ENCODE data around the gene DOHH. TPM values are rescaled to one million over a fixed set of nuclear protein-coding genes. Genes with fewer than 3 reads are reported as not detected.

The DOHH gene
- total and polyA plus RNA-seq, 9 of the 15 experiments (the other 6 are each of a cell fraction or from before 2014, with no cell fraction given): 0.14 to 47.2 (median 5.1) TPM

- TF ChIP-seq, protein P1, sequence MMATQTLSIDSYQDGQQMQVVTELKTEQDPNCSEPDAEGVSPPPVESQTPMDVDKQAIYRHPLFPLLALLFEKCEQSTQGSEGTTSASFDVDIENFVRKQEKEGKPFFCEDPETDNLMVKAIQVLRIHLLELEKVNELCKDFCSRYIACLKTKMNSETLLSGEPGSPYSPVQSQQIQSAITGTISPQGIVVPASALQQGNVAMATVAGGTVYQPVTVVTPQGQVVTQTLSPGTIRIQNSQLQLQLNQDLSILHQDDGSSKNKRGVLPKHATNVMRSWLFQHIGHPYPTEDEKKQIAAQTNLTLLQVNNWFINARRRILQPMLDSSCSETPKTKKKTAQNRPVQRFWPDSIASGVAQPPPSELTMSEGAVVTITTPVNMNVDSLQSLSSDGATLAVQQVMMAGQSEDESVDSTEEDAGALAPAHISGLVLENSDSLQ (IDR thresholded peaks at IDR 0.05): peak; percentile 61; the same call in 1 of the 2 replicates
- no peak for TF ChIP-seq JUNB (CRISPR knock-in tag; conservative IDR thresholded peaks at IDR 0.05)
- peak; percentile 78; the same call in 1 of the 2 replicates for TF ChIP-seq MTA3 (IDR thresholded peaks at IDR 0.05; ENCODE audit: borderline replicate concordance)
- no peak for TF ChIP-seq ZNF707 (CRISPR knock-in tag; conservative IDR thresholded peaks at IDR 0.05)
- peak; percentile 64 for TF ChIP-seq SOX6 (IDR thresholded peaks at IDR 0.05)
- TF ChIP-seq ESRRA (IDR thresholded peaks at IDR 0.05; ENCODE audit: borderline replicate concordance, low read depth): peak; percentile 93; the same call in 1 of the 2 replicates
- no peak for TF ChIP-seq RFX7 (CRISPR knock-in tag; IDR thresholded peaks at IDR 0.05)
- no peak for TF ChIP-seq ZNF140 (CRISPR knock-in tag; IDR thresholded peaks at IDR 0.05)
- TF ChIP-seq SMARCA4 (IDR thresholded peaks at IDR 0.05): peak; percentile 64
- 0 out of 2 replicates have a peak, but pooled peaks have one; percentile 67 for TF ChIP-seq ETS1 (conservative IDR thresholded peaks at IDR 0.05; ENCODE audit: control insufficient read depth, low read depth, low read length)
- TF ChIP-seq, protein P2, sequence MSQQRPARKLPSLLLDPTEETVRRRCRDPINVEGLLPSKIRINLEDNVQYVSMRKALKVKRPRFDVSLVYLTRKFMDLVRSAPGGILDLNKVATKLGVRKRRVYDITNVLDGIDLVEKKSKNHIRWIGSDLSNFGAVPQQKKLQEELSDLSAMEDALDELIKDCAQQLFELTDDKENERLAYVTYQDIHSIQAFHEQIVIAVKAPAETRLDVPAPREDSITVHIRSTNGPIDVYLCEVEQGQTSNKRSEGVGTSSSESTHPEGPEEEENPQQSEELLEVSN (IDR thresholded peaks at IDR 0.05; ENCODE audit: borderline replicate concordance in 1 of 2, extremely low read depth in 1 of 2, insufficient read depth in 1 of 2, insufficient read length in 1 of 2, low read depth in 1 of 2, low read length in 1 of 2, poor library complexity in 1 of 2, severe bottlenecking in 1 of 2): peak; percentile 81 to 94
- peak; percentile 96 for TF ChIP-seq ZNF232 (CRISPR knock-in tag; IDR thresholded peaks at IDR 0.05)
- no peak for TF ChIP-seq BCL6 (CRISPR knock-in tag; IDR thresholded peaks at IDR 0.05)
- no peak for TF ChIP-seq DNMT1 (IDR thresholded peaks at IDR 0.05)
- TF ChIP-seq, protein P3, sequence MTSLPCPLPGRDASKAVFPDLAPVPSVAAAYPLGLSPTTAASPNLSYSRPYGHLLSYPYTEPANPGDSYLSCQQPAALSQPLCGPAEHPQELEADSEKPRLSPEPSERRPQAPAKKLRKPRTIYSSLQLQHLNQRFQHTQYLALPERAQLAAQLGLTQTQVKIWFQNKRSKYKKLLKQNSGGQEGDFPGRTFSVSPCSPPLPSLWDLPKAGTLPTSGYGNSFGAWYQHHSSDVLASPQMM (CRISPR knock-in tag; IDR thresholded peaks at IDR 0.05): no peak
- TF ChIP-seq ZNF174 (CRISPR knock-in tag; IDR thresholded peaks at IDR 0.05): no peak
- TF ChIP-seq CHCHD3 (CRISPR knock-in tag; IDR thresholded peaks at IDR 0.05): no peak
- TF ChIP-seq, protein P4, sequence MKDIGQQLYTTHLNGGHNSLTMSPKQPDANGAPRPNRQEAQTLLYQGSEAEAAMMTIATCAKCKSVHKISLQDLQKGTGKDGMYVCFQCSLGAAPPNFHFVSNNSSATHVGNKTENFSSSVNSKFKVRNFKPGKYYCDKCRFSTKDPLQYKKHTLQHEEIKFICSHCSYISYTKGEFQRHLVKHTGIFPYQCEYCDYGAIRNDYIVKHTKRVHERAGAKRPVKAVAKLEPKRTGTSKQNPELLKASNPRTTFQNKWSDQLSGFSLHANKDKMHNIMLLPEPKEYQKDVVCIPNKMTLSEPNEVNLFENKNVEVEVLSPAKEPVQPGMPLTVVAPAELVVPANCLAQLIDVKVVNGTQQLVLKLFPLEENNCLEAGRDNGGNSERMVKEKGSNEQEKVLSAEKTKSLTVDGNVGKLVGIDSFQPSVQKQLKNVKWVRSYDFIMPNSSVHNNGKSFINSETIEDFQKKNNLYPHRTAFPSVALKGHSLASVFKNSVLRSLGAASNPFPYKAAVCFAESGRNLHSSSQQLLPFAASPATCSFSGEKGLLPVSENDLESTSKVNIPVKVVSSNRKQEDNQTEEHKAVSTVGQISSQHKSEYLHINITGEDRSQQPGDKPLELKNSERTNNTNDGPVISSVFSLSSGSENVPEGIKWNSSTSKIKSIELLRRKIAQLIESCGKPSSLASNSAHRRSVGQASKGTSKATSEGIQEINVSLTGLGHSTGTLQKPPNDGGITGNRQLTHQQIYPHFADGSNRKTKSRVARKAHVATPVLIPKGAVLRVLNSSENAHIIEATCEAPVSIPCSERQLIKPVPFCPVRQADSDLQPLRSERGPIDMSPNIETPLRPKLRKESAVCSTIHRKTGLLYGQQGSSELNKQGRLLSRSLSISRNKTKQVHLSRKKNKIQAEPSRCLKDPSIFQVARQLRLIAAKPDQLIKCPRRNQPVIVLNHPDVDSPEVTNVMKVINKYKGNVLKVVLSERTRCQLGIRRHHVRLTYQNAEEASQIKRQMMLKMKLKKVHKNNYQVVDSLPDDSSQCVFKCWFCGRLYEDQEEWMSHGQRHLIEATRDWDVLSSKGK (CRISPR knock-in tag; IDR thresholded peaks at IDR 0.05): no peak
- no peak for TF ChIP-seq ZFPM2 (CRISPR knock-in tag; IDR thresholded peaks at IDR 0.05)
- TF ChIP-seq HDAC2 (IDR thresholded peaks at IDR 0.05): 0 out of 2 replicates have a peak, but pooled peaks have one; percentile 58
- 0 out of 2 replicates have a peak, but pooled peaks have one; percentile 37 for TF ChIP-seq ZNF584 (CRISPR knock-in tag; IDR thresholded peaks at IDR 0.05; ENCODE audit: low read depth)
Observed at GRCh38 chr19:3520166-3521103, 20.0 kb upstream of the DOHH start (continued).
